Measurements from ENCODE around the gene PRKAR2A.

DNA sequence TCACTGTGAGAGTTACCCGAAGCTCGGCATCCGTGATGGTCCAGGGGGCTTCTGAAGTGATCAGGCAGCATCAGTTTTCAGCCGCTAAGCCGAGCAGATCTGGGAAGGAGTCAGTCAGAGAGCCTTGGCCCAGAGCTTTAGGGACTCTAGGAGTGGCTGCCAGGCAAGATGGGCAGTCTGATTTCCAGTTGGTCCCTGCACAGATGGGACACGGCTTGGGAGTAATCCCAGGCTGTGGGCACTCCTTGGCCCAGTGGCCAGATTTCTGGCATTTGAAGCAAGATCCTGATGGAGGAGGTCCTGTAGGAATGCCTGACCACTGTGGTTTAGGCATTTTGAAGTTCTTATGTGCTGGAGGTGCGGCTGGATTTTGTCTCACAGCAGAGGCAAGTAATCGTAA is 120.2 kb downstream of the PRKAR2A start:
- no peak for TF ChIP-seq POLR2A (IDR thresholded peaks at IDR 0.05)
- no peak for TF ChIP-seq CTCF (IDR thresholded peaks at IDR 0.05)
